SH-SY5Y (cell line): ENCODE results near the gene WIPF1.

Source experiments
- GATA2 ChIP-seq: IDR thresholded peaks from 2 replicates; pipeline ENCODE4 v1.6.1; 2011; ENCODE audit warnings: mild to moderate bottlenecking, low read depth, low read length
- GATA3 ChIP-seq: IDR thresholded peaks from 2 replicates; pipeline ENCODE4 v1.6.1; 2011; ENCODE audit warnings: low read depth, mild to moderate bottlenecking, low read length, moderate library complexity

DNA sequence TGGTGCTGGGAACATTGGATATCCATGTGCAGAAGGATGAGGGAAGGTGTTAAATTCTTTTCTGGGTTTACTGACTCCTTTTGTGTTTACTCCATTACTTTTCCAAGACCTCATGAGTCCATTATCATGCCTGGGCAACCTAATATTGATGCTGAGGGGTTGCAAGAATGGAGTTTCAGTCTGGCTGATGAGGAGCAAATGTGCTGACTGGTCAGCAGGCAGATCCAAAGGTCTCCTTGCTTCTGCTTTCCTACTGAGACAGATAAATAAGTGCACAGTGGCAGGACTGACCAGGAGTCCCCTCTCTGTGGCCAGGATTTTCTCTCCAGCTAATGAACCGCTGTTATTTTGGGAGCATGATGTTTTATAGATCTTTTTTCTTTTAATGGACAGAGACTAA lies 43.6 kb upstream of the WIPF1 start:
- TF ChIP-seq GATA2 (no peak), GATA3 (no peak)
